Chondrocyte (in vitro differentiated cells): ENCODE data around the gene HES7. TPM values are rescaled to one million over a fixed set of nuclear protein-coding genes. Genes with fewer than 3 reads are reported as not detected.

Experiments used
- DNase-seq: peaks from one replicate; pipeline ENCODE4 v3.0.0; 2021; ENCODE audit warnings: mixed read lengths, low spot score
- H3K27ac Mint-ChIP-seq: one replicate; pipeline ENCODE4 v1.8.0; 2021; ENCODE audit warnings: mild to moderate bottlenecking, moderate library complexity, mixed read lengths; ENCODE audit not compliant: unreplicated experiment
- H3K27me3 Mint-ChIP-seq: 2 replicates; pipeline ENCODE4 v1.8.0; 2021; ENCODE audit warnings: low read depth, mixed read lengths
- H3K36me3 Mint-ChIP-seq: 2 replicates; pipeline ENCODE4 v1.8.0; 2021; ENCODE audit warnings: low read depth, mixed read lengths
- H3K4me1 Mint-ChIP-seq: 2 replicates; pipeline ENCODE4 v1.8.0; 2021; ENCODE audit warnings: low read depth, mild to moderate bottlenecking, mixed read lengths
- H3K4me3 Mint-ChIP-seq: one replicate; pipeline ENCODE4 v1.8.0; 2021; ENCODE audit warnings: mild to moderate bottlenecking, moderate library complexity, mixed read lengths; ENCODE audit not compliant: unreplicated experiment
- H3K9me3 Mint-ChIP-seq: 2 replicates; pipeline ENCODE4 v1.8.0; 2021; ENCODE audit warnings: low read depth, mixed read lengths
- CTCF ChIP-seq: fragments of 200-600 bp; sonication (generic); IDR thresholded peaks from 2 replicates; pipeline ENCODE4 v1.5.0; 2021; ENCODE audit warnings: antibody characterized with exemption, mild to moderate bottlenecking, moderate library complexity
- total RNA-seq: library from RNA; stranded (reverse); gene quantifications from 3 replicates; pipeline ENCODE4 v1.2.1, GENCODE V29; 2021

Gene HES7
- total RNA-seq, 1 donor from 2014 or later, result 1.5 TPM

GRCh38 chr17:8140065-8141029 lies 16.4 kb upstream of the HES7 start:
- H3K4me3 Mint-ChIP-seq, result no peak overlapping the region
- H3K27me3 Mint-ChIP-seq, result no peaks in the 10 kb centered on the region
- H3K36me3 Mint-ChIP-seq, result peaks cover 25% of the 10 kb centered on the region
- H3K9me3 Mint-ChIP-seq, result no peaks in the 10 kb centered on the region
- no peak for DNase-seq
- no peak for TF ChIP-seq CTCF
- peak overlapping the region; percentile 59 for H3K27ac Mint-ChIP-seq
- H3K4me1 Mint-ChIP-seq, result no peaks in the 10 kb centered on the region

- Mint-ChIP-seq H3K9me3 (no peaks in the 10 kb centered on the region), H3K4me3 (no peak overlapping the region), H3K4me1 (no peaks in the 10 kb centered on the region), H3K36me3 (peaks cover 20% of the 10 kb centered on the region), H3K27me3 (no peaks in the 10 kb centered on the region), H3K27ac (no peak overlapping the region)
- peak; percentile 95 for DNase-seq
- peak; percentile 95 for TF ChIP-seq CTCF
Observed at GRCh38 chr17:8138672-8139371, 14.9 kb upstream of the HES7 start.

- Mint-ChIP-seq H3K9me3 (no peaks in the 10 kb centered on the region), H3K4me3 (no peak overlapping the region), H3K27ac (no peak overlapping the region), H3K4me1 (no peaks in the 10 kb centered on the region), H3K27me3 (no peaks in the 10 kb centered on the region), H3K36me3 (peaks cover 17% of the 10 kb centered on the region)
- TF ChIP-seq CTCF, result no peak
- no peak for DNase-seq
Observed at GRCh38 chr17:8138374-8138671, 14.4 kb upstream of the HES7 start.

- no peak overlapping the region for H3K27ac Mint-ChIP-seq
- DNase-seq, result no peak
- no peaks in the 10 kb centered on the region for H3K4me1 Mint-ChIP-seq
Observed at GRCh38 chr17:8137645-8138373, 13.9 kb upstream of the HES7 start.

More at GRCh38 chr17:8137645-8138373, 13.9 kb upstream of the HES7 start:
- Mint-ChIP-seq H3K9me3 (no peaks in the 10 kb centered on the region), H3K4me3 (no peak overlapping the region), H3K27me3 (no peaks in the 10 kb centered on the region), H3K36me3 (peaks cover 17% of the 10 kb centered on the region)
- TF ChIP-seq CTCF, result no peak
